ENCODE results near the gene FHL2.
A peak's percentile ranks its signal among the peaks of the same experiment; 100 is the strongest.
"Not testable (repeated sequence)": the region's sequence is repeated elsewhere in the genome, so short reads cannot be mapped to it uniquely, and the experiment has no call there.

FHL2 gene

GRCh38 chr2:105357122-105357521, 41.7 kb downstream of the FHL2 start:
- no peak for FAIRE-seq
- DNase-seq (ENCODE audit: low spot score): no peak

- FAIRE-seq (peak; percentile 78), DNase-seq (ENCODE audit: low spot score) (peak; percentile 31)
Observed at GRCh38 chr2:105344704-105345345, 54.0 kb downstream of the FHL2 start.

- DNase-seq (ENCODE audit: low spot score) (no peak), FAIRE-seq (no peak)
Observed at GRCh38 chr2:105339414-105339813, 59.4 kb downstream of the FHL2 start.

GRCh38 chr2:105338020-105338385, 60.8 kb downstream of the FHL2 start:
- DNase-seq (ENCODE audit: low spot score): no peak
- FAIRE-seq: no peak

- FAIRE-seq (no peak), DNase-seq (ENCODE audit: low spot score) (peak; percentile 59)
Observed at GRCh38 chr2:105337122-105338019, 61.5 kb downstream of the FHL2 start, which contains the start of gene C2orf49. Gene C2orf49, plus strand, starts transcription at chr2:105337540. Its CDS starts 48 bp downstream, at chr2:105337588.

GRCh38 chr2:105336786-105337121, 62.1 kb downstream of the FHL2 start:
- no peak for FAIRE-seq
- DNase-seq (ENCODE audit: low spot score): no peak

- FAIRE-seq (no peak), DNase-seq (ENCODE audit: low spot score) (no peak)
Observed at GRCh38 chr2:105335469-105335868, 63.4 kb downstream of the FHL2 start.

GRCh38 chr2:105334211-105334610, 64.6 kb downstream of the FHL2 start:
- FAIRE-seq (no peak), DNase-seq (ENCODE audit: low spot score) (no peak)

- FAIRE-seq (no peak), DNase-seq (ENCODE audit: low spot score) (no peak)
Observed at GRCh38 chr2:105330681-105331375, 68.0 kb downstream of the FHL2 start.

GRCh38 chr2:105329561-105330495, 69.0 kb downstream of the FHL2 start, which contains the start of gene TGFBRAP1:
Gene TGFBRAP1, minus strand, starts transcription at chr2:105329735. Its CDS starts 21,434 bp downstream, at chr2:105308301.
- no peak for FAIRE-seq
- no peak for DNase-seq (ENCODE audit: low spot score)

GRCh38 chr2:105329197-105329554, 69.7 kb downstream of the FHL2 start:
- no peak for FAIRE-seq
- DNase-seq (ENCODE audit: low spot score): no peak

GRCh38 chr2:105328281-105329196, 70.3 kb downstream of the FHL2 start:
- no peak for FAIRE-seq
- peak; percentile 79 for DNase-seq (ENCODE audit: low spot score)

GRCh38 chr2:105327690-105328089, 71.2 kb downstream of the FHL2 start:
- FAIRE-seq (peak; percentile 78), DNase-seq (ENCODE audit: low spot score) (peak; percentile 56)

GRCh38 chr2:105327271-105327670, 71.6 kb downstream of the FHL2 start:
- not testable (repeated sequence) for FAIRE-seq; DNase-seq (ENCODE audit: low spot score)

GRCh38 chr2:105325389-105325963, 73.4 kb downstream of the FHL2 start:
- DNase-seq (ENCODE audit: low spot score) (no peak), FAIRE-seq (no peak)

- no peak for FAIRE-seq
- peak; percentile 61 for DNase-seq (ENCODE audit: low spot score)
Observed at GRCh38 chr2:105324732-105325131, 74.1 kb downstream of the FHL2 start.

GRCh38 chr2:105324101-105324500, 74.8 kb downstream of the FHL2 start:
- no peak for DNase-seq (ENCODE audit: low spot score)
- FAIRE-seq: no peak

GRCh38 chr2:105323111-105323510, 75.7 kb downstream of the FHL2 start:
- FAIRE-seq (no peak), DNase-seq (ENCODE audit: low spot score) (no peak)

- no peak for FAIRE-seq
- no peak for DNase-seq (ENCODE audit: low spot score)
Observed at GRCh38 chr2:105321875-105322646, 76.8 kb downstream of the FHL2 start.
